ENCODE results near the gene COL6A3.
"Not testable (repeated sequence)": the region's sequence is repeated elsewhere in the genome, so short reads cannot be mapped to it uniquely, and the experiment has no call there.

DNA sequence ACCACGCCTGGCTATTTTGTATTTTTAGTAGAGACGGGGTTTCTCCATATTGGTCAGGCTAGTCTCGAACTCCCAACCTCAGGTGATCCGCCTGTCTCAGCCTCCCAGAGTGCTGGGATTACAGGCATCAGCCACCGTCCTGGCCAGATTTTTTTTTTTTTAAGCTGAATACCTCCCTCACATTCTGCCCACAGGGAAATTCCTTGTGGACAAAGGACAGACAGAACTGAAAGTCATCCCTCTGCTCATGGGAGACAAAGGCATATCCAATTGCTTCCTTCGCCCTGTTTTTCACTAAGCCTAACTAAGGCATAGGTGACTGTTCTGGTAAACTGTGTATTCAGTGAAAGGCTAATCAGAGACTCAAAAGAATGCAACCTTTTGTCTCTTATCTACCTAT is 59.8 kb downstream of the COL6A3 start:
- TF ChIP-seq, protein P1, sequence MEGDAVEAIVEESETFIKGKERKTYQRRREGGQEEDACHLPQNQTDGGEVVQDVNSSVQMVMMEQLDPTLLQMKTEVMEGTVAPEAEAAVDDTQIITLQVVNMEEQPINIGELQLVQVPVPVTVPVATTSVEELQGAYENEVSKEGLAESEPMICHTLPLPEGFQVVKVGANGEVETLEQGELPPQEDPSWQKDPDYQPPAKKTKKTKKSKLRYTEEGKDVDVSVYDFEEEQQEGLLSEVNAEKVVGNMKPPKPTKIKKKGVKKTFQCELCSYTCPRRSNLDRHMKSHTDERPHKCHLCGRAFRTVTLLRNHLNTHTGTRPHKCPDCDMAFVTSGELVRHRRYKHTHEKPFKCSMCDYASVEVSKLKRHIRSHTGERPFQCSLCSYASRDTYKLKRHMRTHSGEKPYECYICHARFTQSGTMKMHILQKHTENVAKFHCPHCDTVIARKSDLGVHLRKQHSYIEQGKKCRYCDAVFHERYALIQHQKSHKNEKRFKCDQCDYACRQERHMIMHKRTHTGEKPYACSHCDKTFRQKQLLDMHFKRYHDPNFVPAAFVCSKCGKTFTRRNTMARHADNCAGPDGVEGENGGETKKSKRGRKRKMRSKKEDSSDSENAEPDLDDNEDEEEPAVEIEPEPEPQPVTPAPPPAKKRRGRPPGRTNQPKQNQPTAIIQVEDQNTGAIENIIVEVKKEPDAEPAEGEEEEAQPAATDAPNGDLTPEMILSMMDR (IDR thresholded peaks at IDR 0.05), result not testable (repeated sequence)
- TF ChIP-seq POLR2A (IDR thresholded peaks at IDR 0.05), result not testable (repeated sequence)

Data from prostate gland (tissue), 2 donors.